Kidney (tissue), 14 donors: ENCODE measurements around the gene SYT1. TPM values are rescaled to one million over a fixed set of nuclear protein-coding genes. Genes with fewer than 3 reads are reported as not detected.
"Not testable (repeated sequence)": the region's sequence is repeated elsewhere in the genome, so short reads cannot be mapped to it uniquely, and the experiment has no call there.

Experiments used
- DNase-seq, 5 donors: peaks; one replicate each; pipeline ENCODE4 v3.0.0-alpha.2; 2013 to 2020
- FAIRE-seq: peaks from 2 replicates; lab custom pipeline; 2012; peaks lifted over from hg19 to GRCh38; lab: Jason Lieb, UNC
- H3K27ac ChIP-seq, 2 donors: one replicate each; pipeline ENCODE4 v1.7.0; 2013; ENCODE audit warnings: low read depth in 2 of 2, low read length in 2 of 2, inconsistent platforms in 1 of 2
- H3K27me3 ChIP-seq: one replicate; pipeline ENCODE4 v1.7.1; 2013; ENCODE audit warnings: low read length, inconsistent platforms; ENCODE audit not compliant: control insufficient read depth, insufficient read depth
- H3K36me3 ChIP-seq, 3 donors: one replicate each; pipeline versions ENCODE4 v1.7.0 to v1.7.1; 2013; ENCODE audit warnings: low read length in 3 of 3, control low read depth in 1 of 3, inconsistent platforms in 1 of 3; ENCODE audit not compliant: insufficient read depth in 3 of 3, control insufficient read depth in 2 of 3
- H3K4me1 ChIP-seq, 3 donors: one replicate each; pipeline versions ENCODE4 v1.7.0 to v1.7.1; 2013; ENCODE audit warnings: low read length in 3 of 3, inconsistent platforms in 1 of 3, low read depth in 1 of 3; ENCODE audit not compliant: control insufficient read depth in 2 of 3, insufficient read depth in 2 of 3
- H3K4me3 ChIP-seq, 3 donors: one replicate each; pipeline versions ENCODE4 v1.7.0 to v1.8.1; 2013; ENCODE audit warnings: low read length in 3 of 3, control low read depth in 1 of 3, inconsistent platforms in 1 of 3
- H3K9ac ChIP-seq, 3 donors: one replicate each; pipeline versions ENCODE4 v1.7.0 to v1.7.1; 2013; ENCODE audit warnings: low read length in 3 of 3, control low read depth in 1 of 3, inconsistent platforms in 1 of 3
- H3K9me3 ChIP-seq, 3 donors: one replicate each; pipeline versions ENCODE4 v1.7.0 to v1.7.1; 2013; ENCODE audit warnings: low read length in 3 of 3, control low read depth in 1 of 3, inconsistent platforms in 1 of 3; ENCODE audit not compliant: control insufficient read depth in 2 of 3, insufficient read depth in 1 of 3
- CTCF ChIP-seq: IDR thresholded peaks from 3 replicates; pipeline ENCODE4 v1.5.1; 2012; ENCODE audit warnings: mild to moderate bottlenecking, moderate library complexity, borderline replicate concordance; ENCODE audit not compliant: insufficient read depth; ENCODE audit errors: extremely low read depth
- intact Hi-C: fragments of 100-400 bp; cut with DNase I; formaldehyde crosslinking; loops from one replicate; pipeline ENCODE4 v1.11.1; 2022
- polyA plus RNA-seq: library from polyadenylated mRNA; stranded (reverse); fragments of 350-450 nt; fragmentation: Illumina TruSeq; extraction: RNeasy Lipid Tissue Mini Kit (QIAGEN cat#74804); gene quantifications from one replicate; pipeline ENCODE4 v1.2.3, GENCODE V29; 2014; ENCODE audit warnings: low read depth, low replicate concordance; ENCODE audit not compliant: insufficient read depth
- total RNA-seq: library from RNA; stranded (reverse); fragmentation: NEBNext Ultra II Directional; extraction: Animal tissue kit (Norgen Biotek cat#: 25700); gene quantifications from one replicate; pipeline ENCODE4 v1.2.1, GENCODE V29; 2021
- donor health status: control.
- donor health status: control.
- donor health status: control.
- donor health status: control.
- donor health status: control.
- donor health status: DM: yes; HTN: yes; CAD: no.
- donor health status: Normal renal cell carcinoma (clear cell type).

SYT1 gene
- total and polyA plus RNA-seq, 2 donors from 2014 or later = 0.69 to 1.2 TPM

- FAIRE-seq (no peak), DNase-seq (no peak)
- no peaks in the 10 kb centered on the region for H3K4me1 ChIP-seq
- no peak overlapping the region for H3K4me3 ChIP-seq
- no peak overlapping the region for H3K27ac ChIP-seq
- intact Hi-C loops = no loop called here
- H3K27me3 ChIP-seq = no peaks in the 10 kb centered on the region
- no peak overlapping the region for H3K9ac ChIP-seq
- no peaks in the 10 kb centered on the region for H3K9me3 ChIP-seq
- H3K36me3 ChIP-seq = no peaks in the 10 kb centered on the region
- TF ChIP-seq CTCF = no peak
These were observed 335.6 kb downstream of the SYT1 start for GRCh38 chr12:79200176-79200575.

- no peak for FAIRE-seq
These were observed 338.6 kb downstream of the SYT1 start for GRCh38 chr12:79203058-79203647.

GRCh38 chr12:79206871-79207270 is 342.3 kb downstream of the SYT1 start:
- no peak for DNase-seq
- intact Hi-C loops = no loop called here
- no peaks in the 10 kb centered on the region for H3K9me3 ChIP-seq
- no peaks in the 10 kb centered on the region for H3K36me3 ChIP-seq
- H3K4me3 ChIP-seq = no peak overlapping the region
- H3K9ac ChIP-seq = no peak overlapping the region
- no peak for FAIRE-seq
- no peaks in the 10 kb centered on the region for H3K27me3 ChIP-seq
- no peaks in the 10 kb centered on the region for H3K4me1 ChIP-seq
- no peak overlapping the region for H3K27ac ChIP-seq
- TF ChIP-seq CTCF = no peak

More at GRCh38 chr12:79203058-79203647, 338.6 kb downstream of the SYT1 start:
- no peak for DNase-seq
- TF ChIP-seq CTCF = no peak
- Histone ChIP-seq H3K4me1 (no peaks in the 10 kb centered on the region), H3K27me3 (no peaks in the 10 kb centered on the region), H3K4me3 (no peak overlapping the region), H3K36me3 (no peaks in the 10 kb centered on the region), H3K9ac (no peak overlapping the region), H3K9me3 (no peaks in the 10 kb centered on the region), H3K27ac (no peak overlapping the region)
- intact Hi-C loops = no loop called here

GRCh38 chr12:79210403-79210802 is 345.8 kb downstream of the SYT1 start:
- H3K4me1 ChIP-seq, FAIRE-seq, H3K27me3 ChIP-seq, H3K9me3 ChIP-seq, H3K27ac ChIP-seq, H3K36me3 ChIP-seq, H3K9ac ChIP-seq, H3K4me3 ChIP-seq, DNase-seq, intact Hi-C loops: not testable (repeated sequence)
